ENCODE results near the gene GDAP1L1.
"Not testable (repeated sequence)": the region's sequence is repeated elsewhere in the genome, so short reads cannot be mapped to it uniquely, and the experiment has no call there.

Gene GDAP1L1

GRCh38 chr20:44326391-44327159, 79.5 kb downstream of the GDAP1L1 start:
- no peak for TF ChIP-seq CTCF (IDR thresholded peaks at IDR 0.05; ENCODE audit: low read depth, low read length, missing control alignments)
- DNase-seq (ENCODE audit: extremely low read depth, low read depth), result no peak
- 0 out of 2 replicates have a peak overlapping the region, but pooled peaks have one; percentile 13 for H3K4me3 ChIP-seq (replicated peaks; ENCODE audit: low read depth, low read length)

- DNase-seq (ENCODE audit: extremely low read depth, low read depth); H3K4me3 ChIP-seq (replicated peaks; ENCODE audit: low read depth, low read length): not testable (repeated sequence)
Measured at GRCh38 chr20:44327748-44328147, 80.6 kb downstream of the GDAP1L1 start.

- DNase-seq (ENCODE audit: extremely low read depth, low read depth), result no peak
- no peak overlapping the region for H3K4me3 ChIP-seq (replicated peaks; ENCODE audit: low read depth, low read length)
- no peak for TF ChIP-seq CTCF (IDR thresholded peaks at IDR 0.05; ENCODE audit: low read depth, low read length, missing control alignments)
Measured at GRCh38 chr20:44328428-44328827, 81.3 kb downstream of the GDAP1L1 start.
